ENCODE measurements around the gene MICB. TPM values are rescaled to one million over a fixed set of nuclear protein-coding genes. Genes with fewer than 3 reads are reported as not detected.
"Not testable (repeated sequence)": the region's sequence is repeated elsewhere in the genome, so short reads cannot be mapped to it uniquely, and the experiment has no call there.

Gene MICB
- total and polyA plus RNA-seq, 12 donors = 0.66 to 4.3 (median 1.4) TPM

GRCh38 chr6:31489086-31489485, 8.9 kb upstream of the MICB start:
- WGBS, 2 donors = 84 to 86% methylated on average over 4 of the region's 4 CpGs
- Histone ChIP-seq H3K27ac (no peak overlapping the region), H3K4me1 (peaks cover 0 to 20% (median 9%) of the 10 kb centered on the region in 9 donors), H3K9me3 (no peaks in the 10 kb centered on the region), H3K4me3 (no peak overlapping the region), H3K36me3 (no peaks in the 10 kb centered on the region), H3K27me3 (peaks cover 0 to 24% (median 0%) of the 10 kb centered on the region in 7 donors)
- no peak for DNase-seq
- no peak for ATAC-seq
- TF ChIP-seq CTCF (IDR thresholded peaks at IDR 0.05) = no peak
- intact Hi-C loops (cut with DNase I) = no loop called here

GRCh38 chr6:31490115-31490873, 7.7 kb upstream of the MICB start:
- no peak overlapping the region for H3K27ac ChIP-seq
- 52 to 64% methylated on average over 16 of the region's 16 CpGs for WGBS, 2 donors
- intact Hi-C loops (cut with DNase I) = loop anchor here in 1 of 10 donors (5.0 kb wide), 2 partner anchors 52 to 107 kb away; partner anchors contain the start of gene DDX39B
- H3K36me3 ChIP-seq = no peaks in the 10 kb centered on the region
- no peak overlapping the region for H3K4me3 ChIP-seq
- H3K9me3 ChIP-seq = no peaks in the 10 kb centered on the region
- DNase-seq (no peak), ATAC-seq (no peak)
- H3K27me3 ChIP-seq = peaks cover 0 to 27% (median 0%) of the 10 kb centered on the region in 7 donors
- peaks cover 0 to 24% (median 16%) of the 10 kb centered on the region in 9 donors for H3K4me1 ChIP-seq
- no peak for TF ChIP-seq CTCF (IDR thresholded peaks at IDR 0.05)

- H3K4me1 ChIP-seq = peaks cover 0 to 47% (median 31%) of the 10 kb centered on the region in 9 donors
- not testable (repeated sequence) for H3K9me3 ChIP-seq, H3K36me3 ChIP-seq, DNase-seq, ATAC-seq
- intact Hi-C loops (cut with DNase I) = loop anchor here in 3 of 10 donors (1.0 to 5.0 kb wide), 4 partner anchors 49 to 105 kb away; partner anchors contain the start of gene DDX39B (in 1 of the 3)
- 2 to 22% methylated on average over 2 of the region's 2 CpGs for WGBS, 2 donors
- H3K27me3 ChIP-seq = peaks cover 0 to 30% (median 0%) of the 10 kb centered on the region in 7 donors
- H3K27ac ChIP-seq = peak overlapping the region in 4 of 10 donors; percentile 79 to 89 (median 80)
- H3K4me3 ChIP-seq = peak overlapping the region in 9 of 10 donors; percentile 49 to 94 (median 72)
Observed at GRCh38 chr6:31493550-31493874, 4.4 kb upstream of the MICB start.

- intact Hi-C loops (cut with DNase I) = loop anchor here in 3 of 10 donors (1.0 to 5.0 kb wide), 5 partner anchors 48 to 105 kb away; partner anchors contain the start of gene DDX39B (in 2 of the 3)
- 0% methylated on average over 58 of the region's 58 CpGs for WGBS, 2 donors
- Histone ChIP-seq H3K4me1 (peaks cover 0 to 53% (median 33%) of the 10 kb centered on the region in 9 donors), H3K4me3 (peak overlapping the region; percentile 46 to 94 (median 71)), H3K9me3 (no peaks in the 10 kb centered on the region), H3K36me3 (no peaks in the 10 kb centered on the region), H3K27me3 (peaks cover 0 to 30% (median 5%) of the 10 kb centered on the region in 7 donors), H3K27ac (peak overlapping the region; percentile 16 to 89 (median 78))
- ATAC-seq = peak; percentile 79 to 92 (median 86)
- DNase-seq = peak; percentile 79 to 84
- peak; percentile 52 to 92 (median 81) for TF ChIP-seq CTCF (IDR thresholded peaks at IDR 0.05)
Observed at GRCh38 chr6:31493875-31494694, 3.9 kb upstream of the MICB start.
